Measurements from ENCODE around the gene IGFL4.

GRCh38 chr19:45996933-45997332 is 43.9 kb downstream of the IGFL4 start:
- no peak for TF ChIP-seq ZNF589 (CRISPR knock-in tag; conservative IDR thresholded peaks at IDR 0.05)
- TF ChIP-seq EP300 (IDR thresholded peaks at IDR 0.05; ENCODE audit: low read depth in 2 of 2, low read length in 2 of 2), result no peak
- no peak for TF ChIP-seq EP300 (CRISPR knock-in tag; IDR thresholded peaks at IDR 0.05; ENCODE audit: borderline replicate concordance)
